CD4-positive, alpha-beta T cell (primary cell): ENCODE data around the gene SRSF10. TPM values are rescaled to one million over a fixed set of nuclear protein-coding genes. Genes with fewer than 3 reads are reported as not detected.

Experiments
- ATAC-seq: fragments of 200-7000 bp; cut with Tn5 transposase; one replicate; pipeline ENCODE4 v1.10.0; 2022; ENCODE audit warnings: mild to moderate bottlenecking; ENCODE audit not compliant: poor library complexity
- CTCF ChIA-PET: fragments of 350-600 bp; sonication (Branson Sonifier 250); formaldehyde crosslinking; loops from one replicate; lab custom pipeline; 2021; ENCODE audit warnings: antibody characterized with exemption, inconsistent platforms; lab: Charles Lee
- POLR2A ChIA-PET: fragments of 350-600 bp; sonication (Branson Sonifier 250); formaldehyde crosslinking; loops from one replicate; lab custom pipeline; 2021; ENCODE audit warnings: antibody characterized with exemption, inconsistent platforms; lab: Charles Lee
- DNase-seq, 14 experiments: peaks; one replicate each; pipeline ENCODE4 v3.0.0-alpha.2; 2013 to 2020; ENCODE audit warnings: mixed read lengths in 2 of 14
- H3K27ac ChIP-seq, 2 donors: one replicate each; pipeline versions ENCODE4 v1.5.1 to v1.7.0; 2013; ENCODE audit warnings: low read length in 2 of 2, low read depth in 1 of 2, mild to moderate bottlenecking in 1 of 2
- H3K27me3 ChIP-seq, 2 experiments: 1 replicate in 1 of 2; 2 replicates in 1 of 2; pipeline versions ENCODE4 v1.6.1 to v1.7.0; 2013; ENCODE audit warnings: low read length in 2 of 2, control low read depth in 1 of 2, mild to moderate bottlenecking in 1 of 2, moderate library complexity in 1 of 2; ENCODE audit not compliant: insufficient read depth in 2 of 2, control insufficient read depth in 1 of 2
- H3K36me3 ChIP-seq: one replicate; pipeline ENCODE4 v1.6.1; 2013; ENCODE audit warnings: low read length, control low read depth; ENCODE audit not compliant: insufficient read depth
- H3K4me1 ChIP-seq: one replicate; pipeline ENCODE4 v1.6.1; 2013; ENCODE audit warnings: low read length, control low read depth; ENCODE audit not compliant: insufficient read depth
- H3K4me3 ChIP-seq: one replicate; pipeline ENCODE4 v1.5.1; 2013; ENCODE audit warnings: mild to moderate bottlenecking, low read length, moderate library complexity
- H3K9me3 ChIP-seq, 2 experiments: 1 replicate in 1 of 2; 2 replicates in 1 of 2; pipeline versions ENCODE4 v1.6.1 to v1.7.0; 2013; ENCODE audit warnings: low read length in 2 of 2, mild to moderate bottlenecking in 2 of 2, control low read depth in 1 of 2, moderate library complexity in 1 of 2; ENCODE audit not compliant: control insufficient read depth in 1 of 2, insufficient read depth in 1 of 2
- H3K27ac Mint-ChIP-seq: one replicate; pipeline ENCODE4 v1.8.0; 2020; ENCODE audit warnings: mixed read lengths
- H3K27me3 Mint-ChIP-seq: one replicate; pipeline ENCODE4 v1.8.0; 2021; ENCODE audit warnings: mixed read lengths
- H3K36me3 Mint-ChIP-seq: one replicate; pipeline ENCODE4 v1.8.0; 2021; ENCODE audit warnings: low read depth, mixed read lengths
- H3K4me1 Mint-ChIP-seq: one replicate; pipeline ENCODE4 v1.8.0; 2021; ENCODE audit warnings: low read depth, mixed read lengths
- H3K4me3 Mint-ChIP-seq: one replicate; pipeline ENCODE4 v1.8.0; 2020; ENCODE audit warnings: mild to moderate bottlenecking, mixed read lengths
- H3K9me3 Mint-ChIP-seq: one replicate; pipeline ENCODE4 v1.8.0; 2020; ENCODE audit warnings: mixed read lengths
- CTCF ChIP-seq: fragments of 200-600 bp; IDR thresholded peaks from one replicate; pipeline ENCODE4 v1.8.0; 2022; ENCODE audit warnings: antibody characterized with exemption, mild to moderate bottlenecking
- intact Hi-C, 2 experiments: fragments of 100-400 bp; cut with DNase I in 1 of 2; cut with micrococcal nuclease in 1 of 2; formaldehyde crosslinking; loops; one replicate each; pipeline versions ENCODE4 v1.15.1 to v1.9.0; 2023 to 2025; cut with DNase I, micrococcal nuclease
- microRNA-seq: library from miRNA; unstranded; fragments of <30 nt; microRNA quantifications from one replicate; pipeline ENCODE4 v1.2.0, GENCODE V29; 2021; ENCODE audit warnings: borderline microRNAs expressed, borderline replicate concordance
- total RNA-seq, 174 experiments: library from RNA in 2 of 174; stranded (reverse) in 2 of 174; gene quantifications; one replicate each; pipeline ENCODE4 v1.2.3 and lab custom pipeline; 2021 to 2026

Gene SRSF10
- total RNA-seq, 2 experiments from 2014 or later = 346 to 356 TPM

- Histone ChIP-seq H3K36me3 (no peaks in the 10 kb centered on the region), H3K9me3 (no peaks in the 10 kb centered on the region), H3K27ac (no peak overlapping the region), H3K4me1 (peaks cover 35% of the 10 kb centered on the region), H3K4me3 (no peak overlapping the region), H3K27me3 (no peaks in the 10 kb centered on the region)
- Mint-ChIP-seq H3K9me3 (no peaks in the 10 kb centered on the region), H3K4me1 (peaks cover 29% of the 10 kb centered on the region), H3K27ac (no peak overlapping the region), H3K4me3 (no peak overlapping the region), H3K27me3 (no peaks in the 10 kb centered on the region), H3K36me3 (no peaks in the 10 kb centered on the region)
- POLR2A ChIA-PET = no interaction called here
- ATAC-seq (no peak), DNase-seq (no peak)
- CTCF ChIA-PET = no interaction called here
- intact Hi-C loops = loop anchor here in 1 of 2 experiments (5.0 kb wide), 1 partner anchor 103 kb away; no protein-coding TSS in a partner anchor
- TF ChIP-seq CTCF = no peak
Measured at GRCh38 chr1:23914921-23915320, 65.2 kb downstream of the SRSF10 start.

Small RNA genes within 50 kb of the gene (microRNA-seq; reads per million reads assigned to microRNA genes)
- gene MIR378F = not detected

Other genes with a start within 250 kb of the SRSF10 start
- gene ELOA, start 236.9 kb downstream of the SRSF10 start, total RNA-seq = 10 to 100 TPM; 28.1 to 33.0 TPM
- gene PITHD1, start 201.9 kb downstream of the SRSF10 start, total RNA-seq = 100 to 1,000 TPM; 110 to 111 TPM
- 10 to 100 TPM; 37.4 to 37.7 TPM for gene LYPLA2, start 189.2 kb downstream of the SRSF10 start, total RNA-seq
- gene GALE, start 179.6 kb downstream of the SRSF10 start, total RNA-seq = 1 to 10 TPM; 5.4 to 6.9 TPM
- gene HMGCL, start 154.9 kb downstream of the SRSF10 start, total RNA-seq = 1 to 10 TPM; 8.9 to 9.6 TPM
- gene FUCA1, start 112.0 kb downstream of the SRSF10 start, total RNA-seq = 1 to 10 TPM; 3.6 to 4.1 TPM
- under 1 TPM in 1 of 2 experiments, not detected in 1; 0.05 TPM for gene CNR2, start 67.0 kb downstream of the SRSF10 start, total RNA-seq
- gene PNRC2, start 20.5 kb downstream of the SRSF10 start, total RNA-seq = 100 to 1,000 TPM; 172 to 183 TPM
- not detected for gene MYOM3, start 131.8 kb upstream of the SRSF10 start, total RNA-seq
- gene IL22RA1, start 162.8 kb upstream of the SRSF10 start, total RNA-seq = not detected
- 1 to 10 TPM; 1.2 to 1.3 TPM for gene IFNLR1, start 207.0 kb upstream of the SRSF10 start, total RNA-seq